GM19099 (cell line): ENCODE data around the gene STIM1.

ENCODE experiments used
- POLR2A ChIP-seq: IDR thresholded peaks from 3 replicates; pipeline ENCODE4 v1.6.1; 2011; ENCODE audit warnings: low read depth; ENCODE audit not compliant: insufficient read length; ENCODE audit errors: extremely low read depth

STIM1 gene

GRCh38 chr11:3934658-3935057 lies 79.2 kb downstream of the STIM1 start:
- TF ChIP-seq POLR2A: no peak

- TF ChIP-seq POLR2A: no peak
Measured at GRCh38 chr11:3936517-3936916, 81.1 kb downstream of the STIM1 start.

GRCh38 chr11:3939211-3939610 lies 83.7 kb downstream of the STIM1 start:
- no peak for TF ChIP-seq POLR2A

GRCh38 chr11:3939651-3940190 lies 84.3 kb downstream of the STIM1 start:
- TF ChIP-seq POLR2A: no peak

GRCh38 chr11:3942160-3942955 lies 86.9 kb downstream of the STIM1 start:
- no peak for TF ChIP-seq POLR2A

GRCh38 chr11:3942956-3943497 lies 87.6 kb downstream of the STIM1 start:
- TF ChIP-seq POLR2A: no peak

- TF ChIP-seq POLR2A: no peak
Measured at GRCh38 chr11:3944198-3944597, 88.7 kb downstream of the STIM1 start.

- TF ChIP-seq POLR2A: no peak
Measured at GRCh38 chr11:3946455-3947017, 91.1 kb downstream of the STIM1 start.

- TF ChIP-seq POLR2A: no peak
Measured at GRCh38 chr11:3947061-3947460, 91.6 kb downstream of the STIM1 start.

GRCh38 chr11:3949125-3949524 lies 93.7 kb downstream of the STIM1 start:
- TF ChIP-seq POLR2A: no peak

- TF ChIP-seq POLR2A: no peak
Measured at GRCh38 chr11:3950996-3951660, 95.7 kb downstream of the STIM1 start.

GRCh38 chr11:3952715-3953114 lies 97.3 kb downstream of the STIM1 start:
- no peak for TF ChIP-seq POLR2A

GRCh38 chr11:3953327-3953726 lies 97.9 kb downstream of the STIM1 start:
- TF ChIP-seq POLR2A: no peak

- no peak for TF ChIP-seq POLR2A
Measured at GRCh38 chr11:3954448-3955298, 99.2 kb downstream of the STIM1 start.

GRCh38 chr11:3955299-3955665 lies 99.8 kb downstream of the STIM1 start:
- no peak for TF ChIP-seq POLR2A

- TF ChIP-seq POLR2A: no peak
Measured at GRCh38 chr11:3956038-3956437, 100.6 kb downstream of the STIM1 start.
